ENCODE results near the gene SORCS2.
A peak's percentile ranks its signal among the peaks of the same experiment; 100 is the strongest.

The SORCS2 gene

GRCh38 chr4:7745301-7745885, 553.1 kb downstream of the SORCS2 start:
- no peak for DNase-seq

GRCh38 chr4:7746351-7747061, 554.2 kb downstream of the SORCS2 start:
- no peak for DNase-seq

- no peak for DNase-seq
These were observed 554.7 kb downstream of the SORCS2 start for GRCh38 chr4:7747062-7747385.

GRCh38 chr4:7747566-7747965, 555.2 kb downstream of the SORCS2 start:
- no peak for DNase-seq

- no peak for DNase-seq
These were observed 558.2 kb downstream of the SORCS2 start for GRCh38 chr4:7750523-7750922.

- no peak for DNase-seq
These were observed 558.6 kb downstream of the SORCS2 start for GRCh38 chr4:7750972-7751371.

- DNase-seq, result no peak
These were observed 560.3 kb downstream of the SORCS2 start for GRCh38 chr4:7752649-7753048.

- no peak for DNase-seq
These were observed 560.9 kb downstream of the SORCS2 start for GRCh38 chr4:7753271-7753670.

- DNase-seq, result no peak
These were observed 561.7 kb downstream of the SORCS2 start for GRCh38 chr4:7753931-7754465.

- no peak for DNase-seq
These were observed 562.4 kb downstream of the SORCS2 start for GRCh38 chr4:7754565-7755262.

GRCh38 chr4:7755561-7755960, 563.2 kb downstream of the SORCS2 start:
- no peak for DNase-seq

- DNase-seq, result no peak
These were observed 563.7 kb downstream of the SORCS2 start for GRCh38 chr4:7756071-7756470.

- no peak for DNase-seq
These were observed 564.4 kb downstream of the SORCS2 start for GRCh38 chr4:7756561-7757355.

GRCh38 chr4:7757501-7758471, 565.4 kb downstream of the SORCS2 start:
- no peak for DNase-seq

GRCh38 chr4:7758476-7758875, 566.1 kb downstream of the SORCS2 start:
- no peak for DNase-seq

GRCh38 chr4:7759216-7759615, 566.9 kb downstream of the SORCS2 start:
- peak; percentile 81 for DNase-seq

GRCh38 chr4:7759635-7760034, 567.3 kb downstream of the SORCS2 start:
- DNase-seq, result peak; percentile 11

- no peak for DNase-seq
These were observed 567.9 kb downstream of the SORCS2 start for GRCh38 chr4:7760228-7760627.

- DNase-seq, result no peak
These were observed 568.4 kb downstream of the SORCS2 start for GRCh38 chr4:7760706-7761105.

GRCh38 chr4:7761312-7761711, 569.0 kb downstream of the SORCS2 start:
- no peak for DNase-seq

GRCh38 chr4:7761720-7762119, 569.4 kb downstream of the SORCS2 start:
- DNase-seq, result peak; percentile 52
